Measurements from ENCODE around the gene TTN.

The TTN gene

DNA sequence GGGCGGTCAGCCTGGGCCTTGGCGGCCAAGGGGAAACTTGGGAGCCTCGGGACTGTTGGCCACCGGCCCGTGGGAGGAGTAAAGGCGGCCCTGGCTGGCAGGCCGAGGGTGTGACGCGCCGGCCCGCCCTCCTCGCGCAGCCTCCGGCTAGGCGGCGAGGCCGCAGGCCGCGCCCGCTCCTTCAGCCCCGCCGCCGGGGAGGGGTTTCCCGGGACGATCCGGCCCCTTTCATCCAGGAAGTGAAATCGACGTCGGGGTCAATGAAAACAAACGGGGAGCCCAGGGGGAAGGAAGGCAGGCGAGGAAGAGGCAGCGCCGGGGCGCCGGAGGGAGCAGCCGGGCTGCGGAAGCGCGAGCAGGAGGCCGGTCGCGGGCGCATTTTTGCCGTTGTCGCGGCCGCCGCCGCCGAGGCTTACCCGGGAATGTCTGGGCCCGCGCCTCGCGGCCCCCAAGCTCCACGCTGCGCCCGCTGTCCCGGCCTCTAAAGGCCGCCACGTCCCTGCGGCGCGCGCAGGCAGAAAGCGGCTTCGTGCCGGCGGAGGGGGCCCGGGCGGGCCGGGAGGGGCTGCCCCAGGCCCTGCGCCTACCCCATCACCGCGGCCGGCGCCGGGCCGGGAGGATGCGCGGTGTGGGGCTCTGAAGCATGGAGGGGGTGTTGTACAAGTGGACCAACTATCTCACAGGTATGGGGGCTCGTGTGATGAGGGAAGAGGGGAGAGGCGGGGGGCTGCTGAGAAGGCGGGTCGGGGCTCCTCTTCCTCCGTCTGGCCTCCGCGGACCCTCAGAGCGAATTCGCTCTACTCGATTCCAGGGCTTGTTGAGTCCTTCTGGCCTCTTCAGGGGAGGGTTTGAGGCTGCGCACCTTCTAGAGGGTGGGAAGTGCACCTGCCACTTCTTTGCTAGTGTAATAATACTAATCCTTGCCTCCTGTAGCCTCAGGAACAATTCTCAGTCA lies 326.7 kb downstream of the TTN start, which contains the start of gene PLEKHA3:
Gene PLEKHA3 (plus strand): TSS at position 231 of the 955 bp plus-strand sequence. CDS start 413 bp downstream, at position 644.
- peak; percentile 92 for ATAC-seq
- TF ChIP-seq CSDC2 (CRISPR knock-in tag; IDR thresholded peaks at IDR 0.05) (no peak), ISL1 (CRISPR knock-in tag; IDR thresholded peaks at IDR 0.05) (no peak), TOX (CRISPR knock-in tag; IDR thresholded peaks at IDR 0.05; ENCODE audit: borderline replicate concordance) (no peak)
- TF ChIP-seq, protein P1, sequence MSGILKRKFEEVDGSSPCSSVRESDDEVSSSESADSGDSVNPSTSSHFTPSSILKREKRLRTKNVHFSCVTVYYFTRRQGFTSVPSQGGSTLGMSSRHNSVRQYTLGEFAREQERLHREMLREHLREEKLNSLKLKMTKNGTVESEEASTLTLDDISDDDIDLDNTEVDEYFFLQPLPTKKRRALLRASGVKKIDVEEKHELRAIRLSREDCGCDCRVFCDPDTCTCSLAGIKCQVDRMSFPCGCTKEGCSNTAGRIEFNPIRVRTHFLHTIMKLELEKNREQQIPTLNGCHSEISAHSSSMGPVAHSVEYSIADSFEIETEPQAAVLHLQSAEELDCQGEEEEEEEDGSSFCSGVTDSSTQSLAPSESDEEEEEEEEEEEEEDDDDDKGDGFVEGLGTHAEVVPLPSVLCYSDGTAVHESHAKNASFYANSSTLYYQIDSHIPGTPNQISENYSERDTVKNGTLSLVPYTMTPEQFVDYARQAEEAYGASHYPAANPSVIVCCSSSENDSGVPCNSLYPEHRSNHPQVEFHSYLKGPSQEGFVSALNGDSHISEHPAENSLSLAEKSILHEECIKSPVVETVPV (CRISPR knock-in tag; IDR thresholded peaks at IDR 0.05), result no peak

DNA sequence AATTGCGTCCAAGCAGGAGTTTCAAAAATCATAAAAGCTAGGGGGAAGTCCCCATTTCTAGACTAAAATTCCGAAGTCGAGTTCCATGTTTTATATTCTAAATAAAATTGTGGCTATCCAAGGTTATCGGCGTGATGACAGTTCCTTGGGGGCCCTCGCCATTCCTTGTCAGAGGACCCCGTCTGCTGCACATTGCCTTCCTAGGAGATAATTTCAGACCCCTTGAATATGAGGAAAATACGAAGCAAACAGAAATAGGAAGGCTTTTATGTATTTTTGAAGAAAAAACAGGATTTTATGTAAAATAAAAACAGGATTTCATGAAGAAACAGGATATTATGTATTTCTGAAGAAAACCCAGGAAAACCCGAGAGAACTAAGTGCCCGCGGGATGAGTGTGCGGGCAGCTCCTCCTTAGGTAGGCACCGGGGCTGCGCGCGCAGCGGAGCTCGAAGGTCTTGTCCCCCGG lies 327.4 kb downstream of the TTN start:
- ATAC-seq, result no peak

DNA sequence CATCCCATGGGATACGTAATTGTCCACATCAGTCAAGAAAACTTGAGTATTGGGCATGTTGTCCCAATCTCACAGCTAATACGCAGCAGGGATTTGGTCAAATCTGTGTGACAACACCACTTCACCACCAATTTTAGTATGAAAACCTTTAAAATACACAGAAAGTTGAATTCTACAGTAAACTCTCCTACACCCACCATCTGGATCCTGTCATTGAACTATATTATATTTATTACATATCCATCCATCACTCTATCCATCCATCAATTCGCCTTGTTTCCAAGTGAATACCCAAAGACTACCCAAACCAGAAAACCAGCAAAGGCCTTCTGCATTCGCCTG lies 328.0 kb downstream of the TTN start:
- no peak for TF ChIP-seq SNAI2 (CRISPR knock-in tag; IDR thresholded peaks at IDR 0.05)
- TF ChIP-seq ISL1 (CRISPR knock-in tag; IDR thresholded peaks at IDR 0.05), result no peak
- TF ChIP-seq, protein P2, sequence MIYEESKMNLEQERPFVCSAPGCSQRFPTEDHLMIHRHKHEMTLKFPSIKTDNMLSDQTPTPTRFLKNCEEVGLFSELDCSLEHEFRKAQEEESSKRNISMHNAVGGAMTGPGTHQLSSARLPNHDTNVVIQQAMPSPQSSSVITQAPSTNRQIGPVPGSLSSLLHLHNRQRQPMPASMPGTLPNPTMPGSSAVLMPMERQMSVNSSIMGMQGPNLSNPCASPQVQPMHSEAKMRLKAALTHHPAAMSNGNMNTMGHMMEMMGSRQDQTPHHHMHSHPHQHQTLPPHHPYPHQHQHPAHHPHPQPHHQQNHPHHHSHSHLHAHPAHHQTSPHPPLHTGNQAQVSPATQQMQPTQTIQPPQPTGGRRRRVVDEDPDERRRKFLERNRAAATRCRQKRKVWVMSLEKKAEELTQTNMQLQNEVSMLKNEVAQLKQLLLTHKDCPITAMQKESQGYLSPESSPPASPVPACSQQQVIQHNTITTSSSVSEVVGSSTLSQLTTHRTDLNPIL (CRISPR knock-in tag; IDR thresholded peaks at IDR 0.05; ENCODE audit: low read depth), result no peak
- no peak for TF ChIP-seq RARB (CRISPR knock-in tag; IDR thresholded peaks at IDR 0.05)
- no peak for TF ChIP-seq CSDC2 (CRISPR knock-in tag; IDR thresholded peaks at IDR 0.05)
- TF ChIP-seq PPARA (CRISPR knock-in tag; IDR thresholded peaks at IDR 0.05; ENCODE audit: borderline replicate concordance), result no peak
- TF ChIP-seq, protein P1 (CRISPR knock-in tag; IDR thresholded peaks at IDR 0.05), result no peak
- TF ChIP-seq ZNF70 (CRISPR knock-in tag; IDR thresholded peaks at IDR 0.05), result no peak
- no peak for ATAC-seq

More for the DNA sequence above, 327.4 kb downstream of the TTN start:
- TF ChIP-seq, protein P3, sequence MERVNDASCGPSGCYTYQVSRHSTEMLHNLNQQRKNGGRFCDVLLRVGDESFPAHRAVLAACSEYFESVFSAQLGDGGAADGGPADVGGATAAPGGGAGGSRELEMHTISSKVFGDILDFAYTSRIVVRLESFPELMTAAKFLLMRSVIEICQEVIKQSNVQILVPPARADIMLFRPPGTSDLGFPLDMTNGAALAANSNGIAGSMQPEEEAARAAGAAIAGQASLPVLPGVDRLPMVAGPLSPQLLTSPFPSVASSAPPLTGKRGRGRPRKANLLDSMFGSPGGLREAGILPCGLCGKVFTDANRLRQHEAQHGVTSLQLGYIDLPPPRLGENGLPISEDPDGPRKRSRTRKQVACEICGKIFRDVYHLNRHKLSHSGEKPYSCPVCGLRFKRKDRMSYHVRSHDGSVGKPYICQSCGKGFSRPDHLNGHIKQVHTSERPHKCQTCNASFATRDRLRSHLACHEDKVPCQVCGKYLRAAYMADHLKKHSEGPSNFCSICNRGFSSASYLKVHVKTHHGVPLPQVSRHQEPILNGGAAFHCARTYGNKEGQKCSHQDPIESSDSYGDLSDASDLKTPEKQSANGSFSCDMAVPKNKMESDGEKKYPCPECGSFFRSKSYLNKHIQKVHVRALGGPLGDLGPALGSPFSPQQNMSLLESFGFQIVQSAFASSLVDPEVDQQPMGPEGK (CRISPR knock-in tag; IDR thresholded peaks at IDR 0.05; ENCODE audit: borderline replicate concordance), result peak; percentile 62; the same call in 1 of the 2 replicates
- TF ChIP-seq, protein P4, sequence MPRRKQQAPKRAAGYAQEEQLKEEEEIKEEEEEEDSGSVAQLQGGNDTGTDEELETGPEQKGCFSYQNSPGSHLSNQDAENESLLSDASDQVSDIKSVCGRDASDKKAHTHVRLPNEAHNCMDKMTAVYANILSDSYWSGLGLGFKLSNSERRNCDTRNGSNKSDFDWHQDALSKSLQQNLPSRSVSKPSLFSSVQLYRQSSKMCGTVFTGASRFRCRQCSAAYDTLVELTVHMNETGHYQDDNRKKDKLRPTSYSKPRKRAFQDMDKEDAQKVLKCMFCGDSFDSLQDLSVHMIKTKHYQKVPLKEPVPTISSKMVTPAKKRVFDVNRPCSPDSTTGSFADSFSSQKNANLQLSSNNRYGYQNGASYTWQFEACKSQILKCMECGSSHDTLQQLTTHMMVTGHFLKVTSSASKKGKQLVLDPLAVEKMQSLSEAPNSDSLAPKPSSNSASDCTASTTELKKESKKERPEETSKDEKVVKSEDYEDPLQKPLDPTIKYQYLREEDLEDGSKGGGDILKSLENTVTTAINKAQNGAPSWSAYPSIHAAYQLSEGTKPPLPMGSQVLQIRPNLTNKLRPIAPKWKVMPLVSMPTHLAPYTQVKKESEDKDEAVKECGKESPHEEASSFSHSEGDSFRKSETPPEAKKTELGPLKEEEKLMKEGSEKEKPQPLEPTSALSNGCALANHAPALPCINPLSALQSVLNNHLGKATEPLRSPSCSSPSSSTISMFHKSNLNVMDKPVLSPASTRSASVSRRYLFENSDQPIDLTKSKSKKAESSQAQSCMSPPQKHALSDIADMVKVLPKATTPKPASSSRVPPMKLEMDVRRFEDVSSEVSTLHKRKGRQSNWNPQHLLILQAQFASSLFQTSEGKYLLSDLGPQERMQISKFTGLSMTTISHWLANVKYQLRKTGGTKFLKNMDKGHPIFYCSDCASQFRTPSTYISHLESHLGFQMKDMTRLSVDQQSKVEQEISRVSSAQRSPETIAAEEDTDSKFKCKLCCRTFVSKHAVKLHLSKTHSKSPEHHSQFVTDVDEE (CRISPR knock-in tag; IDR thresholded peaks at IDR 0.05), result no peak

DNA sequence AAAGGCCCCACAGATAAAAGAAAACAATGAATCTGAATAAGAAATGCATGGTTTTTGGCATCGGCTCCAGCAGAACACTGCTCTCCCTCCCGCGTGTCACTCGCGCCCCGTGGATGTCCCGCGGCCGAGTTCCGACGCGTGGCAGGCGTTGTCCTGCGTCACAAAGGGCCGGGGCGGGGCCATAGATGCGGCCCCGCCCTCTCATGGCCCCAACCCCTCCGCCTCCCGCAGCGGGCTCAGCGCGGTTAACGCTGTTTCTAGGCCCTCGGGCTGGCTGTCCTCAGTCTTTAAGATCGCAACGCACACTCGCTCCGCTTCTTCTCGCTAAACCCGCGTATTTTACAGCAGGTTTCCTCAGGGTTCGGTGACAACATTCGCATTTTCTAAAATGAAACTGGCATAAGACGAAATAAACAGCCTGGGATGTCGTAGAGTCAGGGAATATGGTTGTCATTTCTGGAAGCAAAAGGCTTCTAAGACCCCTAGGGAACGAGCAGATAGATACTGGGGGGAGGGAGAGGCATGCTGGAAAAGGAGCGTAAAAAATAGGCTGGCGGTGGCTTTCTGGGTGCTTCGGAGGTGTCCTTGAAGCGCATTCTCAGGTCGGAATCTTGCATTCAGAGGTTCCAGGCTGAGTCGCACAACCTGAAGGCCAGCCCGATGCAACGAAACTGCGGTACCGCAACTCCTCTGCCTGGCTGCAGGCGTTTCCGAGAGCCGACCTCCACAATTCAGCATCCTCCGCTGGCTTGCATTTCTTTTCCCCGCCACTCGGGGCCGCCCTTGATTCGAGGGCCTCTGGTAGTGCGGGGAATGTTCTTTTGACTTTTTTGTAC lies 328.6 kb downstream of the TTN start, which contains the start of gene FKBP7:
Gene FKBP7 (minus strand): TSS at position 162 of the 836 bp plus-strand sequence. CDS start 101 bp downstream, at position 61.
- peak; percentile 69 for ATAC-seq
- TF ChIP-seq OSR1 (CRISPR knock-in tag; IDR thresholded peaks at IDR 0.05), result no peak
- TF ChIP-seq ZNF8 (CRISPR knock-in tag; IDR thresholded peaks at IDR 0.05), result no peak
- TF ChIP-seq ARNTL (CRISPR knock-in tag; IDR thresholded peaks at IDR 0.05; ENCODE audit: borderline replicate concordance, low read depth), result no peak
- TF ChIP-seq ZFP30 (CRISPR knock-in tag; IDR thresholded peaks at IDR 0.05), result no peak
- TF ChIP-seq, protein P1 (CRISPR knock-in tag; IDR thresholded peaks at IDR 0.05), result no peak
- TF ChIP-seq, protein P3 (CRISPR knock-in tag; IDR thresholded peaks at IDR 0.05; ENCODE audit: borderline replicate concordance), result no peak
- TF ChIP-seq, protein P5, sequence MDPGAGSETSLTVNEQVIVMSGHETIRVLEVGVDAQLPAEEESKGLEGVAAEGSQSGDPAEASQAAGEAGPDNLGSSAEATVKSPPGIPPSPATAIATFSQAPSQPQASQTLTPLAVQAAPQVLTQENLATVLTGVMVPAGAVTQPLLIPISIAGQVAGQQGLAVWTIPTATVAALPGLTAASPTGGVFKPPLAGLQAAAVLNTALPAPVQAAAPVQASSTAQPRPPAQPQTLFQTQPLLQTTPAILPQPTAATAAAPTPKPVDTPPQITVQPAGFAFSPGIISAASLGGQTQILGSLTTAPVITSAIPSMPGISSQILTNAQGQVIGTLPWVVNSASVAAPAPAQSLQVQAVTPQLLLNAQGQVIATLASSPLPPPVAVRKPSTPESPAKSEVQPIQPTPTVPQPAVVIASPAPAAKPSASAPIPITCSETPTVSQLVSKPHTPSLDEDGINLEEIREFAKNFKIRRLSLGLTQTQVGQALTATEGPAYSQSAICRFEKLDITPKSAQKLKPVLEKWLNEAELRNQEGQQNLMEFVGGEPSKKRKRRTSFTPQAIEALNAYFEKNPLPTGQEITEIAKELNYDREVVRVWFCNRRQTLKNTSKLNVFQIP (CRISPR knock-in tag; IDR thresholded peaks at IDR 0.05; ENCODE audit: borderline replicate concordance, low read depth), result no peak
- TF ChIP-seq SNAI2 (CRISPR knock-in tag; IDR thresholded peaks at IDR 0.05), result no peak
- no peak for TF ChIP-seq GLIS3 (CRISPR knock-in tag; IDR thresholded peaks at IDR 0.05)

All from SK-N-SH treated with all-trans-retinoic acid at 6 μM for 48 hours (cell line).